GM12801 (cell line): ENCODE data around the gene PDX1.

Experiments used
- CTCF ChIP-seq: IDR thresholded peaks from one replicate; pipeline ENCODE4 v1.5.1; 2011; ENCODE audit warnings: control low read depth; ENCODE audit not compliant: insufficient read length; ENCODE audit errors: extremely low read depth

The PDX1 gene

GRCh38 chr13:27909378-27909777 lies 10.4 kb upstream of the PDX1 start:
- no peak for TF ChIP-seq CTCF

- TF ChIP-seq CTCF = no peak
Measured at GRCh38 chr13:27911521-27911920, 8.3 kb upstream of the PDX1 start.

- TF ChIP-seq CTCF = no peak
Measured at GRCh38 chr13:27913160-27913559, 6.6 kb upstream of the PDX1 start.

GRCh38 chr13:27915301-27916207 lies 4.2 kb upstream of the PDX1 start:
- no peak for TF ChIP-seq CTCF

- no peak for TF ChIP-seq CTCF
Measured at GRCh38 chr13:27917121-27917947, 2.5 kb upstream of the PDX1 start.

GRCh38 chr13:27918041-27918917 lies 1.5 kb upstream of the PDX1 start:
- no peak for TF ChIP-seq CTCF
